HG03064 (cell line): ENCODE results near the gene CAMTA1.

Source experiments
- ATAC-seq: cut with Tn5 transposase; IDR thresholded peaks from one replicate; pipeline ENCODE4 v1.9.1; 2021; ENCODE audit warnings: low read depth; ENCODE audit not compliant: unreplicated experiment

The CAMTA1 gene

GRCh38 chr1:6923012-6923411 is 137.8 kb downstream of the CAMTA1 start:
- ATAC-seq: no peak

- no peak for ATAC-seq
Measured at GRCh38 chr1:6923416-6923815, 138.2 kb downstream of the CAMTA1 start.

- no peak for ATAC-seq
Measured at GRCh38 chr1:6923955-6924881, 139.0 kb downstream of the CAMTA1 start.

- no peak for ATAC-seq
Measured at GRCh38 chr1:6924891-6925290, 139.6 kb downstream of the CAMTA1 start.

GRCh38 chr1:6927626-6928025 is 142.4 kb downstream of the CAMTA1 start:
- ATAC-seq: no peak

- no peak for ATAC-seq
Measured at GRCh38 chr1:6928106-6928885, 143.0 kb downstream of the CAMTA1 start.

- no peak for ATAC-seq
Measured at GRCh38 chr1:6930732-6931300, 145.6 kb downstream of the CAMTA1 start.

GRCh38 chr1:6935361-6935883 is 150.2 kb downstream of the CAMTA1 start:
- ATAC-seq: no peak

DNA sequence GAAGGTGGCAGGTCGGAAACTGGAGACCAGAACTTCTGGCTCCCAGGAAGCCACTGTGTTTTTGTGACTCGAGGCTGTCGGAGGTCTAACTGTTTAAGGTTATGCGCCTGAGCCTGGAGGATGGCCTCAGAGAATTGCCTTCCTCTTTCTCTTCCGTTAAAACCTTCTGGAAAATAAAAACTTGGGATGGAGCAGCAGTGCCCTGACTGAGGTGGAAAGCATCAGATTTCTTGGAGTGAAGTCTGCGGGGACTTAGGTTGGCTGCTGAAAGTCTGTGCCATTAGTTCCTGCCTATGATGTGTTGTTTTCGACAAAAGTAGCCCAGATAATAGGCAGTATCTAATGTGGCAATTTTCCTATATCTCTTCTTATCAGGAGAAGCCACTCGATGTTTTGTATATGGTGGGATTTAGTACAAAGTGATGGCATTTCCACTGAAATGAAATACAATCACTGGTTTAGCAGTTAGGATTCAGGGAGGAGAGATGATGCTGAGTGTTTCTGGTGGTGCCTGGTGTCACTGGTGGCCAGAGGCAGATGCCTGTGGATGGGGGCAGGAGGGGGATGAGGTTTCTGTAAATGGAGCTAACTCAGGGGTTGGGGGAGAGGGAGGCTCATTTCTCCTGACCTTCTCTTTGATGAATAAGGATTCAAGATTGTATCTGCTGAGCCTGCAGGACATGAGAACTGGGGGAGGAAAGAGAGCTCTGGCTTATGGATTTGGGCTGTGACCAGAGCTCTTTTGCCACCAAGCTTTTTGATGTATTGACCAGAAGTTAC is 150.8 kb downstream of the CAMTA1 start:
- no peak for ATAC-seq

DNA sequence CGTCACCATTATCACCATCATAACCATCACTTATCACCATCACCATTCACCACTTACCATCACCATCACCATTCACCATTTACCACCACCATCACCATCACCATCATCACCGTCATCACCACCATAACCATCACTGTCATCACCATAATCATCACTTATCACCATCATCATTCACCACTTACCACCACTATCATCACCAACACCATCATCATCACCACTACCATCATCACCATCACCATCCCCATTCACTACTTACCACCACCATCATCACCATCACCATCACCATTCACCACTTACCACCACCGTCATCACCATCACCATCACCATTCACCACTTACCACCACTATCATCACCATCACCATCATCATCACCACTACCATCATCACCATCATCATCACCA is 151.8 kb downstream of the CAMTA1 start:
- ATAC-seq: no peak

- no peak for ATAC-seq
Measured at GRCh38 chr1:6939363-6939762, 154.1 kb downstream of the CAMTA1 start.

- no peak for ATAC-seq
Measured at GRCh38 chr1:6941786-6942185, 156.5 kb downstream of the CAMTA1 start.

DNA sequence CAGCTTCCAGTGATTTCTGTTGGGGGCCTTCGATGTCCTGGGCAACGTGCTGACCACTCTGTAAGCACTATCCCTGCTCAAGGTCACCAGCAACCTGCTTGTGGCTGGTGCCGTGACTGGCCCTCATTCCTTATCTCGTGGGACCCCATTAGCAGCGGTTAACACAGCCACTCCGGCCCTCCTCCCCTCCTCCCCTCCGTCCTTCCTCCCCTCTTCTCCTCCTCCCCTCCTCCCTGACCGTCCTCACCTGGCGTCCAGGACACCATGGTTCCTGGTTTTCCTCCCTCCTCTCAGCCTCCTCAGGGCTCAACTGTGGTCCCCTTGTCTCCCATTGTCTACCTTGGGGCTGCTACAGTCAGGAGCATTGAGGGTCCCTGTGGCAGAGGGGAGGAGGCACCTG is 157.7 kb downstream of the CAMTA1 start:
- no peak for ATAC-seq

DNA sequence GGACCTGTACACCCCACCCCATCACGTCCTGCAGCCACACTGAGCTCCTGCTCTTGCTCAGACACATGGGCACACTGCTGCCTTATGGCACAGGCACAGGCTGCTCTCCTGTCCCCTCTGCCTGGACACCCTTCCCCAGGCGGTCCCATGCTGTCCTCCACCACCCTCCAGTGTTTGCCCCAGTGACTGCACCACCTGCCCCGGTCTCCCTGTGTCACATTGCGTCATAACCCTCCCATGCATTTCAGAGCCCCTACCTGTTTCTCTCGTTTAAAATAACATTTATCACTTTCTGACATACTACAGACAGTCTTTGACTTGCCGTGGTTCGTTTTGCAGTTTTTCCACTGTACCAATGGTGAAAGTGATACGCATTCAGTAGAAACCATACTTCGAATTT is 159.2 kb downstream of the CAMTA1 start:
- no peak for ATAC-seq

DNA sequence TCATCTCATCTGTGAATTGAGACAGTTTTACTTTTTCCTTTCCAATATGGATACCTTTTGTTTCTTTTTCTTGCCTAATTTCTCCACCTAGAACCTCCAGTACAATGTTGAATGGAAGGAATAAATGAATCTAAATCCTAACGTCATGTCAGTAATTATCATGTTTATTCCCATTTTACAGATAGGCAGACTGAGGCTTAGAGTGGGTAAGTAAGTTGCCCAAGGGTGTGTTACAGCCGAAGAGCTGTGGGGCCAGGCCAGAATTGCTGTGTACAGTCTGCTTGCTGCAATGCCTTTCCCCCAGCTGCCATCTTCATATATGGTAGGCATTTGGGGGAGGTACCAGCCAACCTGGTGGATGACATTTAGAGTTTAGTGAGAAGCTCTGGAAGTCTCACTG is 162.7 kb downstream of the CAMTA1 start:
- ATAC-seq: no peak

DNA sequence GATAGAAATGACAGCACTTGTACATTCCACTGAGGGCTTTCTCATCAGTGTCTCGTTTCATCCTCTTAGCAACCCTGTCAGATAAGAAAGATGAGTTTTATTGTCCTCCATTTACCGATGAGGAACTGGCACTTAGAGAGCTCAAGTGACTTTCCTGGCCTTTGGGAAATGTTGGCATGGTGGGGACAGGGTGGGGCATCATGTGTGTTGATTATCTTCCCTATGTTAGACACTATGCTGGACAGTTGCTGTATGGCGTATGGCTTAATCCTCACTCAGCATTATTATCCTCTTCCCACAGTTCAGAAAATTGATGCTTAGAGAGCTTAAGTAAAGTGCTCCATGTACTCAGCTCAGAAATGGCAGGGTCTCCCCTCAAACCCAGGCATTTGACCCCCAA is 163.2 kb downstream of the CAMTA1 start:
- ATAC-seq: no peak

GRCh38 chr1:6948861-6949260 is 163.6 kb downstream of the CAMTA1 start:
- ATAC-seq: no peak

DNA sequence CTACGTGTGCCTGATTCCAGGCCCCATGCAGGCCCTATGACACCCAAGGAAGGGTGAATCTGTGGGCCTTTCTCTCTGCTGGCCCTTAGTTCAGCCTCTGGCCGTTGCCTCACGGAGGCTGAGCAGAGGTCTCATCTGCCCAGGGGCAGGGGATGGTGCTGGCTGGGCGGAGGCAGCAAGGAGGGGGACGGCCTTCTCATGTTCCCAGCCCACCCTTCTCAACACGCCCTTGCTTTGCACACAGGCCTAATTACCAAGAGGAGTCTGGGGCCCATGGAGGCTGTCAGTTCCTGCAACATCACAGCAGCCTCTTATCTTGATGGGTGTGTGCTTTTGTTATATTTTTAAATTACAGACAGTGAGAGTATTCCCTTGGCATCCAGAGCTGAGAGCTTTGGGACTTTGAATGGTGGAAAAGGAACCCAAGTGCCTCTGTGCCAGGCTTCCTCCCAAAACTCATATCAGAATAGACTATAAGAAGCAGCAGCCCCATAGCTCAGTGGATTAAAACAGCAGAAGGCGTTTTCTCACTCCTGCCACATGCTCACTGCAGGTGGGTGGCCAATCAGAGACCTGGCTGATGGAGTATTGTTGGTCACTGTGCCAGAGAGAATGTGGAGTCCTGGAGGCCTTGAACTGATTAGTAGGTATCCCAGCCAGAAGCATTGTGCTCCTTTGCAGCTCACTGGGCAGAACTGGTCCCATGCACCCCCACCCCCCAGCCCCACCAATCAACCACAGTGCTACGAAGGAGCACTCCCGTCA is 164.9 kb downstream of the CAMTA1 start:
- ATAC-seq: no peak

DNA sequence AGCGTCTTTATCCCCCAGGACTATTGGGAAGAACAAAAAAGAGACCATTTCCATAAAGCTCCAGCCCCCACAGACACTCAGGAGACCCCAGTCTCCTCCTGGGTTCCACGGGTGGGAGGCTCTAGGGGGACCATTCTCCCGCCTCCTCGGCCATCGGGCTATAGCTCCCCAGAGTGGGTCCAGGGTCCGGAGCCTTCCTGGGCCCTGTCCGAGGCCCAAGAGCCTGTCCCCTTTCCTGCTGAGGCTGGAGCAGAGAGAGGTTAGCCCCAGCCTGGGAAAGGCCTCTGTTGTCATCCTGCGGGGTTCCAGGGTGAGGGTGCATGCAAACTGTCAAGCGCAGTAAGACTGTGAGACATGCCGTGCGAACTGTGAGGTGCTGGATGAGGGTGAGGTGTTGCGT is 166.3 kb downstream of the CAMTA1 start:
- ATAC-seq: no peak

- no peak for ATAC-seq
Measured at GRCh38 chr1:6953216-6953615, 168.0 kb downstream of the CAMTA1 start.
